GM18507 (cell line): Measurements from ENCODE around the gene KCNC2.

Experiments used
- DNase-seq: peaks from one replicate; pipeline ENCODE4 v3.0.0; 2011; ENCODE audit warnings: low read depth; ENCODE audit not compliant: insufficient read length; ENCODE audit errors: extremely low spot score
- FAIRE-seq: peaks from 2 replicates; lab custom pipeline; 2011; peaks lifted over from hg19 to GRCh38; lab: Jason Lieb, UNC

The KCNC2 gene

GRCh38 chr12:75170640-75171185 is 38.9 kb downstream of the KCNC2 start:
- DNase-seq (no peak), FAIRE-seq (no peak)

- DNase-seq (no peak), FAIRE-seq (no peak)
Measured at GRCh38 chr12:75162845-75163244, 46.8 kb downstream of the KCNC2 start.

- no peak for FAIRE-seq
- no peak for DNase-seq
Measured at GRCh38 chr12:75161488-75161887, 48.2 kb downstream of the KCNC2 start.

- DNase-seq, result no peak
- no peak for FAIRE-seq
Measured at GRCh38 chr12:75157385-75157784, 52.3 kb downstream of the KCNC2 start.

- no peak for FAIRE-seq
Measured at GRCh38 chr12:75155962-75156361, 53.7 kb downstream of the KCNC2 start.

GRCh38 chr12:75154388-75154787 is 55.3 kb downstream of the KCNC2 start:
- FAIRE-seq (no peak), DNase-seq (no peak)

More at GRCh38 chr12:75155962-75156361, 53.7 kb downstream of the KCNC2 start:
- DNase-seq, result no peak

- DNase-seq, result no peak
- FAIRE-seq, result no peak
Measured at GRCh38 chr12:75139196-75139595, 70.4 kb downstream of the KCNC2 start.

- no peak for FAIRE-seq
- no peak for DNase-seq
Measured at GRCh38 chr12:75137896-75138295, 71.7 kb downstream of the KCNC2 start.

- FAIRE-seq (no peak), DNase-seq (no peak)
Measured at GRCh38 chr12:75135026-75135425, 74.6 kb downstream of the KCNC2 start.

- DNase-seq, result no peak
Measured at GRCh38 chr12:75130811-75131210, 78.8 kb downstream of the KCNC2 start.

GRCh38 chr12:75129275-75129674 is 80.4 kb downstream of the KCNC2 start:
- FAIRE-seq, result no peak
- no peak for DNase-seq

More at GRCh38 chr12:75130811-75131210, 78.8 kb downstream of the KCNC2 start:
- FAIRE-seq, result no peak

GRCh38 chr12:75121036-75121705 is 88.5 kb downstream of the KCNC2 start:
- FAIRE-seq (no peak), DNase-seq (no peak)

GRCh38 chr12:75120311-75120711 is 89.3 kb downstream of the KCNC2 start:
- no peak for FAIRE-seq

GRCh38 chr12:75116646-75117198 is 92.9 kb downstream of the KCNC2 start:
- FAIRE-seq (no peak), DNase-seq (no peak)

More at GRCh38 chr12:75120311-75120711, 89.3 kb downstream of the KCNC2 start:
- DNase-seq, result no peak

- DNase-seq (no peak), FAIRE-seq (no peak)
Measured at GRCh38 chr12:75115748-75116147, 93.9 kb downstream of the KCNC2 start.

GRCh38 chr12:75103822-75104221 is 105.8 kb downstream of the KCNC2 start:
- DNase-seq, result no peak
- no peak for FAIRE-seq

GRCh38 chr12:75101781-75102180 is 107.9 kb downstream of the KCNC2 start:
- no peak for FAIRE-seq
- no peak for DNase-seq

GRCh38 chr12:75099210-75099609 is 110.4 kb downstream of the KCNC2 start:
- DNase-seq (no peak), FAIRE-seq (no peak)

- DNase-seq (no peak), FAIRE-seq (no peak)
Measured at GRCh38 chr12:75097003-75097402, 112.6 kb downstream of the KCNC2 start.

GRCh38 chr12:75087654-75088053 is 122.0 kb downstream of the KCNC2 start:
- DNase-seq, result no peak
- FAIRE-seq, result no peak
